Activated T-helper 1 cell treated with anti-CD3 and anti-CD28 coated beads, Interleukin-12 subunit alpha, Interleukin-12 subunit beta, Interleukin-2, Interleukin-4 antibody, amounts not matched to agents 30 ng/mL and 10 ng/mL and 1 ng/mL, durations not matched to agents 14 hours and 24 hours and 36 hours (primary cell): ENCODE results near the gene GNAZ. TPM values are rescaled to one million over a fixed set of nuclear protein-coding genes. Genes with fewer than 3 reads are reported as not detected.

Source experiments
- DNase-seq: peaks from one replicate; pipeline ENCODE4 v3.0.0; 2021; ENCODE audit warnings: low spot score
- H3K27ac Mint-ChIP-seq: one replicate; pipeline ENCODE4 v1.8.0; 2021; ENCODE audit warnings: mild to moderate bottlenecking, mixed read lengths
- H3K27me3 Mint-ChIP-seq: one replicate; pipeline ENCODE4 v1.8.0; 2022; ENCODE audit warnings: mild to moderate bottlenecking, moderate library complexity, mixed read lengths; ENCODE audit not compliant: insufficient read depth
- H3K36me3 Mint-ChIP-seq: one replicate; pipeline ENCODE4 v1.8.0; 2021; ENCODE audit warnings: low read depth, mixed read lengths
- H3K4me1 Mint-ChIP-seq: one replicate; pipeline ENCODE4 v1.8.0; 2021; ENCODE audit warnings: low read depth, mixed read lengths
- H3K4me3 Mint-ChIP-seq: one replicate; pipeline ENCODE4 v1.8.0; 2021; ENCODE audit warnings: mild to moderate bottlenecking, moderate library complexity, mixed read lengths
- H3K9me3 Mint-ChIP-seq: one replicate; pipeline ENCODE4 v1.8.0; 2021; ENCODE audit warnings: mixed read lengths
- intact Hi-C: fragments of 100-400 bp; cut with micrococcal nuclease; formaldehyde crosslinking; loops from one replicate; pipeline ENCODE4 v1.15.1; 2024
- total RNA-seq: library from RNA; stranded (reverse); gene quantifications from 2 replicates; pipeline ENCODE4 v1.2.3, GENCODE V29; 2022

GNAZ gene
- total RNA-seq, 1 donor from 2014 or later, result 0.75 TPM

GRCh38 chr22:23098718-23099530 lies 28.6 kb downstream of the GNAZ start:
- DNase-seq, result no peak
- Mint-ChIP-seq H3K27me3 (no peaks in the 10 kb centered on the region), H3K9me3 (no peaks in the 10 kb centered on the region)

DNA sequence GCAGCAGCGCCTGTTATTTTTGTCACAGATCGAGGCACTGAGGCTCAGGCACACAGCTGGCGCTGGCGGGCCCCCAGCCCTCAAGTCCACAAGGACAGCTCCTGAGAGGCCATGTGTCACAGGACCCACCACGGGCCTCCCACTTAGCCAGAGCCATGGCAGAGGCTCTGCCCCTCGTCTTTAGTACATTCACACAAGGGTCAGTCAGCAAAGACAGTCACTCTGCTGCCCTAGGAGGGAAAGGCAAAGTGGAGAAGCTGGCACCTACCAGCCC lies 29.1 kb downstream of the GNAZ start:
- Mint-ChIP-seq H3K9me3 (no peaks in the 10 kb centered on the region), H3K27ac (no peak overlapping the region), H3K36me3 (no peaks in the 10 kb centered on the region), H3K4me1 (no peaks in the 10 kb centered on the region), H3K27me3 (no peaks in the 10 kb centered on the region), H3K4me3 (no peak overlapping the region)
- no peak for DNase-seq
- intact Hi-C loops, result no loop called here

More at GRCh38 chr22:23098718-23099530, 28.6 kb downstream of the GNAZ start:
- Mint-ChIP-seq H3K27ac (no peak overlapping the region), H3K4me1 (no peaks in the 10 kb centered on the region), H3K36me3 (no peaks in the 10 kb centered on the region), H3K4me3 (no peak overlapping the region)
- intact Hi-C loops, result no loop called here

- Mint-ChIP-seq H3K9me3 (no peaks in the 10 kb centered on the region), H3K27ac (no peak overlapping the region), H3K27me3 (no peaks in the 10 kb centered on the region), H3K36me3 (no peaks in the 10 kb centered on the region), H3K4me3 (no peak overlapping the region), H3K4me1 (no peaks in the 10 kb centered on the region)
- intact Hi-C loops, result no loop called here
- DNase-seq, result no peak
Measured at GRCh38 chr22:23100124-23100801, 29.9 kb downstream of the GNAZ start.

- H3K36me3 Mint-ChIP-seq, result no peaks in the 10 kb centered on the region
- no peaks in the 10 kb centered on the region for H3K27me3 Mint-ChIP-seq
- no peaks in the 10 kb centered on the region for H3K9me3 Mint-ChIP-seq
- no peak overlapping the region for H3K27ac Mint-ChIP-seq
- H3K4me1 Mint-ChIP-seq, result no peaks in the 10 kb centered on the region
- no peak for DNase-seq
- no peak overlapping the region for H3K4me3 Mint-ChIP-seq
- intact Hi-C loops, result no loop called here
Measured at GRCh38 chr22:23101524-23101923, 31.2 kb downstream of the GNAZ start.

GRCh38 chr22:23102002-23102655 lies 31.8 kb downstream of the GNAZ start:
- H3K9me3 Mint-ChIP-seq, result no peaks in the 10 kb centered on the region
- intact Hi-C loops, result no loop called here
- no peak overlapping the region for H3K27ac Mint-ChIP-seq
- H3K36me3 Mint-ChIP-seq, result no peaks in the 10 kb centered on the region
- H3K4me1 Mint-ChIP-seq, result no peaks in the 10 kb centered on the region
- H3K27me3 Mint-ChIP-seq, result no peaks in the 10 kb centered on the region
- no peak for DNase-seq
- H3K4me3 Mint-ChIP-seq, result no peak overlapping the region

DNA sequence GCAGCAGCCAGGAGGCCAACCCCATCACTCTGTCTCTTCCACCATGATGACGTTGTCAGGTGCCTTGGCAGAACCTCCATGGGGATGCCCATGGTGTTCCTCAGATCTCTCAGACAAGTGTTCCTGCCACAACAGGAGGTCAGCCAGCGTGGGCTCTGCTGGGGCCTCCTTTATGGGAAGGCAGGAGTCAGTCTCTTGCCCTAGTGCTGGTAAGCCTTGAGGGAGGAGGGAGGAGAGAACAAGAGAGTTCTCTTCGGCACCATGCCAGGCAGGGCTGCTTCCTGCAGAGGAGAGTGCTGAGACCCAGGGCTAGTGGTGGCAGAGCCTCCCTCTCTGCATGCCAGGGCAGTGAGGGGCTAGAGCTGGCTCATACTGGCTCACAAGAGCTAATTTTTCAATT lies 32.5 kb downstream of the GNAZ start:
- no peak overlapping the region for H3K4me3 Mint-ChIP-seq
- DNase-seq, result no peak
- no peaks in the 10 kb centered on the region for H3K4me1 Mint-ChIP-seq
- no peaks in the 10 kb centered on the region for H3K36me3 Mint-ChIP-seq
- intact Hi-C loops, result no loop called here
- no peaks in the 10 kb centered on the region for H3K9me3 Mint-ChIP-seq
- no peak overlapping the region for H3K27ac Mint-ChIP-seq
- H3K27me3 Mint-ChIP-seq, result no peaks in the 10 kb centered on the region

GRCh38 chr22:23103199-23103954 lies 33.1 kb downstream of the GNAZ start:
- Mint-ChIP-seq H3K9me3 (no peaks in the 10 kb centered on the region), H3K36me3 (no peaks in the 10 kb centered on the region), H3K27ac (no peak overlapping the region), H3K27me3 (peaks cover 2% of the 10 kb centered on the region), H3K4me1 (no peaks in the 10 kb centered on the region), H3K4me3 (no peak overlapping the region)
- no peak for DNase-seq
- intact Hi-C loops, result no loop called here

GRCh38 chr22:23104187-23104971 lies 34.1 kb downstream of the GNAZ start:
- Mint-ChIP-seq H3K27me3 (peaks cover 2% of the 10 kb centered on the region), H3K27ac (no peak overlapping the region), H3K36me3 (no peaks in the 10 kb centered on the region), H3K4me1 (no peaks in the 10 kb centered on the region), H3K9me3 (no peaks in the 10 kb centered on the region), H3K4me3 (no peak overlapping the region)
- no peak for DNase-seq
- intact Hi-C loops, result no loop called here

DNA sequence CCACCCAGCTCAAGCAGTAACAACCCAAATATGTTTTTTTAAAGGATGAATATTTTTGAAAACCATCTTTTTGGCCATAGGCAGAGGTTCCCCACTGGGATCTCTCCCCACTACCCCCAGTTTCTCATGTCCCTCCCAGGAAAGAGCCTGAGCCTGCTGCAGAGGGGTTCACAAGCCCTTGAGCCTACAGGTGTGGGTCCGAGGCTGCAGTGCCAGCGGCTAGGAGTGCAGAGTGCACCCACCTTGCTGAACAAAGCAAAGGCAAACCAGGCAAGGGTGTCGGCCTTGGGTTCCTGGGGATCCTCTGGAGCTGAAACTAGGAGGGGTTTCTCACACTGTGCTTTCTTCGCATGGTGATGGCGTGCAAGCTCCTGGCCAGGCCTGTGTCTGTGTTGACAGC lies 35.0 kb downstream of the GNAZ start:
- H3K36me3 Mint-ChIP-seq, result no peaks in the 10 kb centered on the region
- H3K4me1 Mint-ChIP-seq, result no peaks in the 10 kb centered on the region
- intact Hi-C loops, result no loop called here
- H3K27ac Mint-ChIP-seq, result no peak overlapping the region
- H3K9me3 Mint-ChIP-seq, result no peaks in the 10 kb centered on the region
- no peak for DNase-seq
- peaks cover 2% of the 10 kb centered on the region for H3K27me3 Mint-ChIP-seq
- H3K4me3 Mint-ChIP-seq, result no peak overlapping the region

- intact Hi-C loops, result no loop called here
- Mint-ChIP-seq H3K4me3 (no peak overlapping the region), H3K4me1 (no peaks in the 10 kb centered on the region), H3K36me3 (no peaks in the 10 kb centered on the region), H3K27me3 (peaks cover 2% of the 10 kb centered on the region), H3K27ac (no peak overlapping the region), H3K9me3 (no peaks in the 10 kb centered on the region)
- no peak for DNase-seq
Measured at GRCh38 chr22:23105919-23106318, 35.6 kb downstream of the GNAZ start.

- no peak overlapping the region for H3K27ac Mint-ChIP-seq
- intact Hi-C loops, result no loop called here
- DNase-seq, result no peak
- H3K36me3 Mint-ChIP-seq, result no peaks in the 10 kb centered on the region
- no peaks in the 10 kb centered on the region for H3K4me1 Mint-ChIP-seq
- peaks cover 2% of the 10 kb centered on the region for H3K27me3 Mint-ChIP-seq
- H3K4me3 Mint-ChIP-seq, result no peak overlapping the region
- H3K9me3 Mint-ChIP-seq, result no peaks in the 10 kb centered on the region
Measured at GRCh38 chr22:23106344-23106743, 36.0 kb downstream of the GNAZ start.

DNA sequence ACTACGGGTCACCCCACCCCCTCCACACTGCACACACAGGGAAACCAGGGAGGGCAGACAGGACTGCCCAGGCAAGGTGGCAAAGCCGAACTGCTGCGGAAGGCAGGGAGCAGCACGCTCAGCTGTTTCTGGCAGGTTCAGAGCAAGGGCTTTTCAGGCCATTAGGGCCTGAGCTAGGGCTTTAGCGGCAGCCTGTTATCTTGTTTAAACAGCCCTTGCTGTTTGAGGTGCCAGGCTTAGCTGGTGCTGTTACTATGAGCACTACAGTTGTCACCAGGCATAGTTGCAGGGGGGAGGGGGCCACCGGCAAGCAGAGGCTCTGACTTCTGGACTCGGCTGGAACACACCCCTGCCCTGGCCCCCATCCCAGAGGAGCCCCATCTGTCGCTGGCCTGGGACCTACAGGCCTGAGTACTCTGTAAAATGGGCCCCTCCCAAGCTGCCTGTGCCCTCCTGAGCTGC lies 36.6 kb downstream of the GNAZ start:
- DNase-seq, result no peak
- intact Hi-C loops, result no loop called here
- H3K36me3 Mint-ChIP-seq, result no peaks in the 10 kb centered on the region
- H3K27ac Mint-ChIP-seq, result no peak overlapping the region
- H3K4me1 Mint-ChIP-seq, result no peaks in the 10 kb centered on the region
- H3K4me3 Mint-ChIP-seq, result no peak overlapping the region
- H3K9me3 Mint-ChIP-seq, result no peaks in the 10 kb centered on the region
- H3K27me3 Mint-ChIP-seq, result peaks cover 2% of the 10 kb centered on the region
